IMR-90 (cell line): ENCODE results near the gene CLASP1. TPM values are rescaled to one million over a fixed set of nuclear protein-coding genes. Genes with fewer than 3 reads are reported as not detected.

ENCODE experiments used
- ATAC-seq: fragments of 200-7000 bp; cut with Tn5 transposase; 2 replicates; pipeline ENCODE4 v1.9.1; 2020; ENCODE audit warnings: low read depth, mild to moderate bottlenecking, moderate library complexity
- BruUV-seq: library from RNA; stranded (reverse); fragments of 400-500 nt; replicated peaks from 2 replicates; lab custom pipeline; 2021; lab: Mats Ljungman, UMichigan
- CTCF ChIA-PET: fragments of 300-600 bp; formaldehyde crosslinking; extraction: SDS; loops from one replicate; lab custom pipeline; 2021; ENCODE audit warnings: antibody characterized with exemption; lab: Yijun Ruan, JAX
- POLR2A ChIA-PET: fragments of 300-600 bp; sonication (Branson Sonifier 250); formaldehyde crosslinking; loops from one replicate; lab custom pipeline; 2022; ENCODE audit warnings: antibody characterized with exemption; ENCODE audit not compliant: unreplicated experiment; lab: Charles Lee
- DNase-seq: peaks from one replicate; pipeline ENCODE4 v3.0.0; 2013
- H2AFZ ChIP-seq: replicated peaks from 2 replicates; pipeline ENCODE3; 2013; ENCODE audit warnings: low read length, mild to moderate bottlenecking; ENCODE audit not compliant: poor library complexity
- H2AK5ac ChIP-seq: 2 replicates; pipeline ENCODE4 v1.6.1; 2013; ENCODE audit warnings: low read depth, low read length, inconsistent platforms
- H2AK9ac ChIP-seq: replicated peaks from 2 replicates; pipeline ENCODE3; 2013; ENCODE audit warnings: mild to moderate bottlenecking, low read depth, low read length, moderate library complexity; ENCODE audit not compliant: poor library complexity
- H2BK120ac ChIP-seq: 2 replicates; pipeline ENCODE4 v1.6.1; 2013; ENCODE audit warnings: low read depth, low read length, inconsistent platforms
- H2BK15ac ChIP-seq: 3 replicates; pipeline ENCODE4 v1.6.1; 2013; ENCODE audit warnings: low read depth, low read length, inconsistent platforms
- H2BK20ac ChIP-seq: 2 replicates; pipeline ENCODE4 v1.6.1; 2013; ENCODE audit warnings: low read depth, mild to moderate bottlenecking, inconsistent platforms, low read length, moderate library complexity
- H2BK5ac ChIP-seq: 2 replicates; pipeline ENCODE4 v1.6.1; 2013; ENCODE audit warnings: mild to moderate bottlenecking, low read depth, low read length, inconsistent platforms; ENCODE audit not compliant: poor library complexity, severe bottlenecking
- H3K14ac ChIP-seq: replicated peaks from 2 replicates; pipeline ENCODE4 v1.6.1; 2013; ENCODE audit warnings: low read depth, low read length, inconsistent platforms
- H3K18ac ChIP-seq: 2 replicates; pipeline ENCODE4 v1.6.1; 2013; ENCODE audit warnings: low read depth, low read length, control low read depth
- H3K23ac ChIP-seq: 2 replicates; pipeline ENCODE4 v1.6.1; 2013; ENCODE audit warnings: low read depth, low read length, inconsistent platforms
- H3K27ac ChIP-seq: 2 replicates; pipeline ENCODE4 v1.5.1; 2013; ENCODE audit warnings: mild to moderate bottlenecking, control low read depth, low read length; ENCODE audit not compliant: insufficient read depth
- H3K27me3 ChIP-seq: 2 replicates; pipeline ENCODE4 v1.6.1; 2013; ENCODE audit warnings: low read length; ENCODE audit not compliant: control insufficient read depth, insufficient read depth
- H3K36me3 ChIP-seq: 2 replicates; pipeline ENCODE4 v1.6.1; 2013; ENCODE audit warnings: low read length, mixed read lengths; ENCODE audit not compliant: control insufficient read depth, insufficient read depth
- H3K4ac ChIP-seq: 2 replicates; pipeline ENCODE4 v1.6.1; 2013; ENCODE audit warnings: low read depth, low read length, inconsistent platforms
- H3K4me1 ChIP-seq: 2 replicates; pipeline ENCODE4 v1.6.1; 2013; ENCODE audit warnings: low read length, mixed read lengths; ENCODE audit not compliant: control insufficient read depth, insufficient read depth
- H3K4me2 ChIP-seq: 2 replicates; pipeline ENCODE4 v1.6.1; 2013; ENCODE audit warnings: low read depth, mild to moderate bottlenecking, control low read depth, low read length, moderate library complexity
- H3K4me3 ChIP-seq: 2 replicates; pipeline ENCODE4 v1.5.1; 2013; ENCODE audit warnings: low read depth, mild to moderate bottlenecking, control low read depth, low read length, moderate library complexity; ENCODE audit not compliant: insufficient read depth
- H3K56ac ChIP-seq: 2 replicates; pipeline ENCODE4 v1.6.1; 2013; ENCODE audit warnings: low read length, inconsistent platforms; ENCODE audit not compliant: insufficient read depth; ENCODE audit errors: extremely low read depth
- H3K79me1 ChIP-seq, 2 experiments: 2 replicates each; pipeline ENCODE4 v1.6.1; 2013; ENCODE audit warnings: low read length in 2 of 2, inconsistent platforms in 1 of 2, low read depth in 1 of 2
- H3K9ac ChIP-seq: 2 replicates; pipeline ENCODE4 v1.6.1; 2013; ENCODE audit warnings: low read depth, low read length, control low read depth
- H3K9me1 ChIP-seq: 2 replicates; pipeline ENCODE4 v1.6.1; 2013; ENCODE audit warnings: low read length, inconsistent platforms; ENCODE audit not compliant: insufficient read depth
- H3K9me3 ChIP-seq: 2 replicates; pipeline ENCODE4 v1.6.1; 2013; ENCODE audit warnings: low read length; ENCODE audit not compliant: control insufficient read depth, insufficient read depth
- H4K20me1 ChIP-seq: 2 replicates; pipeline ENCODE4 v1.6.1; 2013; ENCODE audit warnings: low read length, inconsistent platforms; ENCODE audit not compliant: insufficient read depth
- H4K5ac ChIP-seq: 2 replicates; pipeline ENCODE4 v1.6.1; 2013; ENCODE audit warnings: mild to moderate bottlenecking, low read depth, low read length, control low read depth
- H4K8ac ChIP-seq, 2 experiments: 2 replicates each; pipeline ENCODE4 v1.6.1; 2013; ENCODE audit warnings: low read depth in 2 of 2, low read length in 2 of 2, control low read depth in 1 of 2, inconsistent platforms in 1 of 2
- H4K91ac ChIP-seq: 2 replicates; pipeline ENCODE4 v1.6.1; 2013; ENCODE audit warnings: low read depth, low read length, inconsistent platforms; ENCODE audit not compliant: insufficient read depth
- BHLHE40 ChIP-seq: fragments of 150-350 bp; IDR thresholded peaks from 2 replicates; pipeline ENCODE4 v1.6.1; 2016; ENCODE audit warnings: mild to moderate bottlenecking, low read depth, low read length
- CTCF ChIP-seq: conservative IDR thresholded peaks from 2 replicates; pipeline ENCODE4 v1.5.1; 2012; ENCODE audit warnings: mild to moderate bottlenecking, low read depth, low read length, improper control_type of control experiment
- ELK1 ChIP-seq: fragments of 150-350 bp; IDR thresholded peaks from 2 replicates; pipeline ENCODE4 v1.6.1; 2016; ENCODE audit warnings: low read depth, mild to moderate bottlenecking, low read length, moderate library complexity, borderline replicate concordance
- MAFK ChIP-seq: IDR thresholded peaks from 2 replicates; pipeline ENCODE4 v1.6.1; 2012; ENCODE audit warnings: low read depth, low read length, improper control_type of control experiment
- WGBS, 2 experiments: methylation state at CpG; one replicate each; pipeline versions ENCODE4 v1.1.5 to v1.1.7; 2013; ENCODE audit warnings: missing lambda C conversion rate in 2 of 2; ENCODE audit not compliant: insufficient read length in 1 of 2; ENCODE audit errors: extremely low coverage in 2 of 2; 5-methylcytosine and 5-hydroxymethylcytosine counted together
- dilution Hi-C: fragments of 300-500 bp; cut with HindIII; formaldehyde crosslinking; loops from one replicate; pipeline ENCODE4 v1.14.3; 2018; ENCODE audit warnings: low sequenced_read_pairs; ENCODE audit not compliant: unreplicated experiment
- in situ Hi-C: fragments of 300-500 bp; cut with MboI; formaldehyde crosslinking; loops from 3 replicates; pipeline ENCODE4 v1.14.3; 2019; ENCODE audit warnings: low sequenced_read_pairs, inconsistent platforms, mixed read lengths
- intact Hi-C: fragments of 100-400 bp; cut with micrococcal nuclease; formaldehyde crosslinking; loops from 2 replicates; pipeline ENCODE4 v1.10.0; 2022
- polyA plus RNA-seq, 3 experiments: library from polyadenylated mRNA; depleted of rRNA; stranded (reverse); fragments of >200 nt; gene quantifications; 2 replicates each; pipeline ENCODE4 v1.2.3, GENCODE V29; 2012; ENCODE audit warnings: low replicate concordance in 1 of 3
- total RNA-seq: library from RNA; depleted of rRNA; stranded (reverse); fragments of >200 nt; gene quantifications from 2 replicates; pipeline ENCODE4 v1.2.3, GENCODE V29; 2012

CLASP1 gene
- total and polyA plus RNA-seq, 2 of the 4 experiments (the other 2 are of a cell fraction) = 12.3 to 33.7 TPM

DNA sequence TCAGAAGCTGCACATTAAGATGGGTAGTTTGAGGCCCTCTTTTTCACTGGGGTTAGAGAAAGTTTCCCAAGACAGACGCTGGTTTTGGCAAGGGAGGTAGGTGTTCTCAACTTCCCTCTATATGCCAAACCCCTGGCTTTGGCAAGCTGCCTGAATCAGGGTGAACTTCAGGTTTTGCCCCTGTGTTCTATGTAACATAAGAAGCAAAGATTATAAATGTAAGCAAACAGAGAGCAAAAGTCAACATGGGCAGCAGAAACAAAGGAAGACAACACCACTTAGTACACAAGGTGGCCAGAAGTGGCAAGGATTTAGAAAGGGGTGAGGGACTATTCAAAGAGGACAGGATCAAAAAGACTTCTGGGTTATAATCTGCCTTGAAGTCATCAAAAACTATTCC lies 293.8 kb downstream of the CLASP1 start:
- in situ Hi-C loops (loop anchor here (10.0 to 25.0 kb wide), 2 partner anchors 261 to 668 kb away; no protein-coding TSS in a partner anchor), intact Hi-C loops (no loop called here), dilution Hi-C loops (no loop called here)
- Histone ChIP-seq H3K4me2 (no peak overlapping the region), H4K5ac (no peak overlapping the region), H2BK120ac (no peak overlapping the region), H3K18ac (no peak overlapping the region), H3K23ac (no peak overlapping the region), H4K20me1 (peaks cover 4% of the 10 kb centered on the region; the same call in 1 of the 2 replicates), H2AFZ (no peak overlapping the region), H2AK5ac (no peak overlapping the region), H2BK5ac (no peak overlapping the region), H3K4me1 (peaks cover 4% of the 10 kb centered on the region), H2BK15ac (no peak overlapping the region), H3K27me3 (no peaks in the 10 kb centered on the region), H2BK20ac (no peak overlapping the region), H3K9me1 (peaks cover 6% of the 10 kb centered on the region; the same call in 1 of the 2 replicates), H3K79me1 (peaks cover 0 to 26% of the 10 kb centered on the region in 2 experiments; a peak in 3 of 4 replicates), H3K9me3 (no peaks in the 10 kb centered on the region), H3K36me3 (peaks cover 52% of the 10 kb centered on the region), H3K9ac (no peak overlapping the region), H3K4me3 (no peak overlapping the region), H3K27ac (no peak overlapping the region), H3K56ac (no peak overlapping the region), H2AK9ac (no peak overlapping the region), H3K4ac (no peak overlapping the region), H4K91ac (no peak overlapping the region), H3K14ac (no peak overlapping the region), H4K8ac (no peak overlapping the region)
- BruUV-seq = no TSS peak
- CTCF ChIA-PET = interaction anchor here (0.5 to 2.5 kb wide), 11 partner anchors 9 to 395 kb away, joined by 3 to 12 read pairs (median 4); no protein-coding TSS in a partner anchor
- TF ChIP-seq MAFK = no peak
- TF ChIP-seq BHLHE40 = no peak
- no peak for TF ChIP-seq CTCF
- TF ChIP-seq ELK1 = no peak
- WGBS, 2 experiments = no CpG with 5 or more reads among the region's 1 CpG
- no peak for ATAC-seq
- POLR2A ChIA-PET = no interaction called here
- no peak for DNase-seq
